Neural cell (in vitro differentiated cells): ENCODE measurements around the gene RIPOR2.

Source experiments
- CTCF ChIP-seq: fragments of 450-650 bp; IDR thresholded peaks from 2 replicates; pipeline ENCODE4 v1.5.1; 2014; ENCODE audit warnings: antibody characterized with exemption, mild to moderate bottlenecking, moderate library complexity; ENCODE audit not compliant: poor library complexity, severe bottlenecking
- EZH2 ChIP-seq: fragments of 200-600, 300-800 bp; shearing (Covaris generic), sonication (generic); IDR thresholded peaks from 2 replicates; pipeline ENCODE4 v1.6.1; 2014; ENCODE audit warnings: antibody characterized with exemption, low read length, borderline replicate concordance, mild to moderate bottlenecking; ENCODE audit not compliant: insufficient read depth, poor library complexity, severe bottlenecking
- MXI1 ChIP-seq: fragments of 450-650 bp; conservative IDR thresholded peaks from 2 replicates; pipeline ENCODE4 v1.6.1; 2014; ENCODE audit warnings: antibody characterized with exemption, mild to moderate bottlenecking; ENCODE audit not compliant: poor library complexity, severe bottlenecking
- POLR2AphosphoS5 ChIP-seq: IDR thresholded peaks from 2 replicates; pipeline ENCODE4 v1.6.1; 2012
- RAD21 ChIP-seq: fragments of 450-650 bp; conservative IDR thresholded peaks from 2 replicates; pipeline ENCODE4 v1.6.1; 2014; ENCODE audit warnings: antibody characterized with exemption, mild to moderate bottlenecking, moderate library complexity
- REST ChIP-seq: IDR thresholded peaks from 2 replicates; pipeline ENCODE4 v1.6.1; 2012; ENCODE audit warnings: borderline replicate concordance
- SMC3 ChIP-seq: fragments of 450-650 bp; conservative IDR thresholded peaks from 2 replicates; pipeline ENCODE4 v1.6.1; 2014; ENCODE audit warnings: antibody characterized with exemption, mild to moderate bottlenecking, moderate library complexity; ENCODE audit not compliant: poor library complexity
- TAF1 ChIP-seq: IDR thresholded peaks from 2 replicates; pipeline ENCODE4 v1.6.1; 2012; ENCODE audit warnings: low read depth

- TF ChIP-seq CTCF (no peak), TAF1 (no peak), REST (no peak), SMC3 (no peak), RAD21 (no peak), EZH2 (no peak), POLR2AphosphoS5 (no peak), MXI1 (no peak)
These were observed 71.4 kb downstream of the RIPOR2 start for GRCh38 chr6:24864343-24864742.
